Gastrocnemius medialis (tissue), 4 donors: Measurements from ENCODE around the gene SPCS2. TPM values are rescaled to one million over a fixed set of nuclear protein-coding genes. Genes with fewer than 3 reads are reported as not detected.

ENCODE experiments used
- ATAC-seq, 2 donors: fragments of 150-250 bp; one replicate each; pipeline ENCODE4 v1.9.1; 2016
- DNase-seq, 2 donors: peaks; one replicate each; pipeline ENCODE4 v3.0.0-alpha.2; 2019
- H3K27ac ChIP-seq, 4 donors: fragments of 200-600 bp; sonication (generic); 1 replicate in 1 of 4; 2 replicates in 3 of 4; pipeline ENCODE4 v1.5.1; 2016 to 2018; ENCODE audit warnings: mild to moderate bottlenecking in 2 of 4, moderate library complexity in 1 of 4
- H3K27me3 ChIP-seq, 3 donors: fragments of 200-600 bp; sonication (generic) in 2 of 3; 1 replicate in 1 of 3; 2 replicates in 2 of 3; pipeline versions ENCODE4 v1.5.1 to v1.6.0; 2016 to 2019; ENCODE audit warnings: mild to moderate bottlenecking in 1 of 3, moderate library complexity in 1 of 3
- H3K36me3 ChIP-seq, 2 donors: fragments of 200-600 bp; sonication (generic) in 1 of 2; one replicate each; pipeline ENCODE4 v1.5.1; 2017 to 2018
- H3K4me1 ChIP-seq, 2 donors: fragments of 200-600 bp; sonication (generic) in 1 of 2; one replicate each; pipeline ENCODE4 v1.5.1; 2016 to 2017; ENCODE audit warnings: mild to moderate bottlenecking in 2 of 2
- H3K4me3 ChIP-seq, 4 donors: fragments of 200-600 bp; sonication (generic) in 3 of 4; 1 replicate in 1 of 4; 2 replicates in 3 of 4; pipeline ENCODE4 v1.5.1; 2016 to 2019; ENCODE audit warnings: mild to moderate bottlenecking in 2 of 4
- H3K9me3 ChIP-seq, 3 donors: fragments of 200-600 bp; sonication (generic) in 2 of 3; 1 replicate in 1 of 3; 2 replicates in 2 of 3; pipeline ENCODE4 v1.5.1; 2016 to 2019
- CTCF ChIP-seq, 5 experiments: fragments of 450-650 bp in 3 of 5; fragments of 200-600 bp in 2 of 5; sonication (generic) in 2 of 5; IDR thresholded peaks in 4 of 5; conservative IDR thresholded peaks in 1 of 5; 1 replicate in 4 of 5; 2 replicates in 1 of 5; pipeline ENCODE4 v1.5.1; 2016 to 2019; ENCODE audit warnings: antibody characterized with exemption in 5 of 5, mild to moderate bottlenecking in 3 of 5, moderate library complexity in 3 of 5
- POLR2A ChIP-seq, 2 donors: fragments of 450-650 bp; IDR thresholded peaks; one replicate each; pipeline ENCODE4 v1.6.1; 2017; ENCODE audit warnings: antibody characterized with exemption in 2 of 2, mild to moderate bottlenecking in 2 of 2, moderate library complexity in 2 of 2
- in situ Hi-C, 4 donors: fragments of 200-750 bp; cut with MboI; loops; one replicate each; pipeline versions ENCODE4 v1.15.0 to v1.8.0; 2017; ENCODE audit warnings: low sequenced_read_pairs in 4 of 4
- intact Hi-C: fragments of 100-400 bp; cut with DNase I; formaldehyde crosslinking; loops from one replicate; pipeline ENCODE4 v1.15.1; 2023; ENCODE audit warnings: low total_unique reads
- total RNA-seq, 4 donors: library from RNA; depleted of rRNA; stranded (reverse); fragments of >200 nt; gene quantifications; one replicate each; pipeline versions ENCODE4 v1.1.0 to v1.2.3, GENCODE V29; 2016

The SPCS2 gene
- total RNA-seq, 4 donors from 2014 or later, result 16.9 to 38.3 (median 22.8) TPM

- in situ Hi-C loops, result loop anchor here in 1 of 4 donors (5.0 to 25.0 kb wide), 2 partner anchors 92 to 302 kb away; partner anchors contain the start of gene TPBGL
Measured at GRCh38 chr11:74935285-74935684, 13.8 kb upstream of the SPCS2 start.

GRCh38 chr11:74936087-74936486, 13.0 kb upstream of the SPCS2 start:
- Histone ChIP-seq H3K9me3 (no peaks in the 10 kb centered on the region), H3K4me1 (no peaks in the 10 kb centered on the region), H3K36me3 (peaks cover 0 to 42% of the 10 kb centered on the region in 2 donors), H3K27ac (no peak overlapping the region), H3K27me3 (no peaks in the 10 kb centered on the region), H3K4me3 (no peak overlapping the region)
- ATAC-seq (no peak), DNase-seq (no peak)
- intact Hi-C loops, result no loop called here
- TF ChIP-seq CTCF (IDR thresholded peaks at IDR 0.05 in 4 of 5, conservative IDR thresholded peaks at IDR 0.05 in 1 of 5) (no peak), POLR2A (IDR thresholded peaks at IDR 0.05) (no peak)
- in situ Hi-C loops, result loop anchor here in 1 of 4 donors (5.0 to 25.0 kb wide), 2 partner anchors 91 to 301 kb away; partner anchors contain the start of gene TPBGL

More at GRCh38 chr11:74935285-74935684, 13.8 kb upstream of the SPCS2 start:
- no peak for TF ChIP-seq POLR2A (IDR thresholded peaks at IDR 0.05)
- TF ChIP-seq CTCF (IDR thresholded peaks at IDR 0.05 in 4 of 5, conservative IDR thresholded peaks at IDR 0.05 in 1 of 5), result no peak
- H3K36me3 ChIP-seq, result peaks cover 0 to 39% of the 10 kb centered on the region in 2 donors
- no peaks in the 10 kb centered on the region for H3K27me3 ChIP-seq
- no peaks in the 10 kb centered on the region for H3K4me1 ChIP-seq
- H3K27ac ChIP-seq, result no peak overlapping the region
- DNase-seq (no peak), ATAC-seq (no peak)
- intact Hi-C loops, result no loop called here
- no peak overlapping the region for H3K4me3 ChIP-seq
- no peaks in the 10 kb centered on the region for H3K9me3 ChIP-seq

- Histone ChIP-seq H3K4me1 (peaks cover 0 to 8% of the 10 kb centered on the region in 2 donors), H3K36me3 (peaks cover 0 to 42% of the 10 kb centered on the region in 2 donors), H3K9me3 (no peaks in the 10 kb centered on the region), H3K27ac (no peak overlapping the region), H3K27me3 (no peaks in the 10 kb centered on the region), H3K4me3 (no peak overlapping the region)
- intact Hi-C loops, result no loop called here
- no peak for TF ChIP-seq CTCF (IDR thresholded peaks at IDR 0.05 in 4 of 5, conservative IDR thresholded peaks at IDR 0.05 in 1 of 5)
- TF ChIP-seq POLR2A (IDR thresholded peaks at IDR 0.05), result no peak
- DNase-seq (no peak), ATAC-seq (no peak)
- in situ Hi-C loops, result loop anchor here in 1 of 4 donors (5.0 to 25.0 kb wide), 2 partner anchors 90 to 300 kb away; partner anchors contain the start of gene TPBGL
Measured at GRCh38 chr11:74936976-74937375, 12.1 kb upstream of the SPCS2 start.

GRCh38 chr11:74937696-74938475, 11.2 kb upstream of the SPCS2 start:
- in situ Hi-C loops, result loop anchor here in 1 of 4 donors (5.0 to 25.0 kb wide), 2 partner anchors 89 to 299 kb away; partner anchors contain the start of gene TPBGL
- no peak overlapping the region for H3K4me3 ChIP-seq
- no peak overlapping the region for H3K27ac ChIP-seq
- intact Hi-C loops, result no loop called here
- H3K4me1 ChIP-seq, result peaks cover 0 to 10% of the 10 kb centered on the region in 2 donors
- no peak for ATAC-seq
- TF ChIP-seq CTCF (IDR thresholded peaks at IDR 0.05 in 4 of 5, conservative IDR thresholded peaks at IDR 0.05 in 1 of 5) (no peak), POLR2A (IDR thresholded peaks at IDR 0.05) (no peak)
- H3K36me3 ChIP-seq, result peaks cover 0 to 42% of the 10 kb centered on the region in 2 donors
- no peaks in the 10 kb centered on the region for H3K27me3 ChIP-seq
- H3K9me3 ChIP-seq, result no peaks in the 10 kb centered on the region
- no peak for DNase-seq
